Aorta (tissue), 5 donors: ENCODE measurements around the gene FRY. TPM values are rescaled to one million over a fixed set of nuclear protein-coding genes. Genes with fewer than 3 reads are reported as not detected.

Experiments
- ATAC-seq: fragments of 200-7000 bp; cut with Tn5 transposase; one replicate; pipeline ENCODE4 v1.9.1; 2022; ENCODE audit warnings: moderate library complexity; ENCODE audit not compliant: low FRiP score
- DNase-seq, 2 donors: peaks; one replicate each; pipeline ENCODE4 v3.0.0-alpha.2; 2020
- H3K27ac ChIP-seq, 2 donors: one replicate each; pipeline ENCODE4 v1.5.1; 2013; ENCODE audit warnings: low read length in 2 of 2, mild to moderate bottlenecking in 2 of 2, moderate library complexity in 2 of 2, control low read depth in 1 of 2, inconsistent platforms in 1 of 2, low read depth in 1 of 2
- H3K27me3 ChIP-seq, 2 donors: one replicate each; pipeline ENCODE4 v1.6.1; 2013; ENCODE audit warnings: control low read depth in 1 of 2, low read length in 1 of 2, mild to moderate bottlenecking in 1 of 2, moderate library complexity in 1 of 2; ENCODE audit not compliant: insufficient read depth in 2 of 2, control insufficient read depth in 1 of 2
- H3K36me3 ChIP-seq, 2 donors: one replicate each; pipeline ENCODE4 v1.6.1; 2013; ENCODE audit warnings: control low read depth in 1 of 2, low read length in 1 of 2, mild to moderate bottlenecking in 1 of 2; ENCODE audit not compliant: insufficient read depth in 2 of 2, control insufficient read depth in 1 of 2
- H3K4me1 ChIP-seq, 2 donors: one replicate each; pipeline ENCODE4 v1.6.1; 2013; ENCODE audit warnings: low read length in 2 of 2, control low read depth in 1 of 2, mild to moderate bottlenecking in 1 of 2, moderate library complexity in 1 of 2; ENCODE audit not compliant: insufficient read depth in 2 of 2, control insufficient read depth in 1 of 2
- H3K4me3 ChIP-seq, 2 donors: one replicate each; pipeline ENCODE4 v1.5.1; 2013; ENCODE audit warnings: low read length in 2 of 2, control low read depth in 1 of 2, mild to moderate bottlenecking in 1 of 2
- H3K9me3 ChIP-seq: one replicate; pipeline ENCODE4 v1.6.1; 2013; ENCODE audit warnings: mild to moderate bottlenecking, low read length; ENCODE audit not compliant: control insufficient read depth
- WGBS, 2 donors: extraction: QIAGEN DNeasy Blood & Tissue Kit; methylation state at CpG; one replicate each; pipeline ENCODE4 v1.1.7; 2013; 5-methylcytosine and 5-hydroxymethylcytosine counted together
- intact Hi-C, 2 donors: fragments of 100-400 bp; cut with DNase I; formaldehyde crosslinking; loops; one replicate each; pipeline versions ENCODE4 v1.14.2 to v1.15.0; 2022
- polyA plus RNA-seq, 2 donors: library from polyadenylated mRNA; stranded (reverse); fragments of 200-250 nt; gene quantifications; one replicate each; pipeline ENCODE4 v1.2.3, GENCODE V29; 2013
- total RNA-seq, 2 donors: library from RNA; stranded (reverse); fragmentation: NEBNext Ultra II Directional; extraction: Animal tissue kit (Norgen Biotek cat#: 25700); gene quantifications; one replicate each; pipeline ENCODE4 v1.2.1, GENCODE V29; 2021
- donor health status: healthy with polysubstance abuse.
- donor health status: Bipolar disorder and iron deficiency.
- donor health status: DM: no; HTN: no; CAD: no.
- donor health status: DM: no; HTN: no; CAD: no.
- donor health status: DM: yes; HTN: yes; CAD: no.

Gene FRY
- total and polyA plus RNA-seq, 4 donors, result 24.8 to 328 (median 95.0) TPM

- Histone ChIP-seq H3K27ac (no peak overlapping the region), H3K36me3 (peaks cover 0 to 5% of the 10 kb centered on the region in 2 donors), H3K4me3 (no peak overlapping the region), H3K27me3 (no peaks in the 10 kb centered on the region), H3K9me3 (no peaks in the 10 kb centered on the region), H3K4me1 (peaks cover 0 to 1% of the 10 kb centered on the region in 2 donors)
- intact Hi-C loops, result loop anchor here in 1 of 2 donors (5.0 kb wide), 1 partner anchor 64 kb away; no protein-coding TSS in a partner anchor
- WGBS, 2 donors, result 0% methylated on average over 1 of the region's 1 CpG
- ATAC-seq, result no peak
- DNase-seq, result no peak
Measured at GRCh38 chr13:32247887-32248286, 216.3 kb downstream of the FRY start.

DNA sequence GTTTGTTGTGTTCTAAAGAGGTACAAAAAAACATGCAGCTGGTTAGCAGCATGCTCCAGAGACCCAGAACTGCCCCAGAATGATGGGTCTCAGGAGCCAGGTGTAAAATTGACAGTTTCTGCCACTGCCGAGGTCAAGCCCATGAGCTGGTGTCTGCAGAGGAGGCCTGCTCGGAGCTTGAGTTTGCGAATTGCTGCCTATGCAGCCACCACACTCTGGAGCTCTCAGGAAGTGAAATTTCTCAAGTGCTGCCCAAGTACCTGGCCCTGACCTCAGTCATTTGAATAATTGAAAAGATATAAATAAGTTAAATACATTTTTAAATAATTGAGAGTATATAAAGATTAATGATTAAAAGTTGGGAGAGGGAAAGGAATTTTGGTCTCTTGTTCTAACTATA is 217.2 kb downstream of the FRY start:
- Histone ChIP-seq H3K36me3 (peaks cover 0 to 5% of the 10 kb centered on the region in 2 donors), H3K4me3 (no peak overlapping the region), H3K27me3 (no peaks in the 10 kb centered on the region), H3K27ac (no peak overlapping the region), H3K4me1 (peaks cover 0 to 1% of the 10 kb centered on the region in 2 donors), H3K9me3 (no peaks in the 10 kb centered on the region)
- ATAC-seq, result no peak
- 87 to 90% methylated on average over 3 of the region's 3 CpGs for WGBS, 2 donors
- no peak for DNase-seq
- intact Hi-C loops, result loop anchor here in 1 of 2 donors (5.0 kb wide), 1 partner anchor 64 kb away; no protein-coding TSS in a partner anchor

- peaks cover 0 to 5% of the 10 kb centered on the region in 2 donors for H3K36me3 ChIP-seq
- H3K9me3 ChIP-seq, result no peaks in the 10 kb centered on the region
- H3K4me3 ChIP-seq, result no peak overlapping the region
- DNase-seq (no peak), ATAC-seq (no peak)
- 72 to 77% methylated on average over 4 of the region's 4 CpGs for WGBS, 2 donors
- peak overlapping the region in 1 of 2 donors; percentile 85 for H3K27ac ChIP-seq
- intact Hi-C loops, result no loop called here
- no peaks in the 10 kb centered on the region for H3K27me3 ChIP-seq
- peaks cover 1 to 2% of the 10 kb centered on the region in 2 donors for H3K4me1 ChIP-seq
Measured at GRCh38 chr13:32252812-32253438, 221.4 kb downstream of the FRY start.

- peak overlapping the region; percentile 84 to 89 for H3K4me3 ChIP-seq
- no peaks in the 10 kb centered on the region for H3K27me3 ChIP-seq
- WGBS, 2 donors, result 2 to 7% methylated on average over 14 of the region's 14 CpGs
- peak overlapping the region; percentile 61 to 82 for H3K27ac ChIP-seq
- peaks cover 0 to 3% of the 10 kb centered on the region in 2 donors for H3K4me1 ChIP-seq
- H3K36me3 ChIP-seq, result peaks cover 0 to 3% of the 10 kb centered on the region in 2 donors
- no peak for DNase-seq
- H3K9me3 ChIP-seq, result no peaks in the 10 kb centered on the region
- intact Hi-C loops, result no loop called here
- peak; percentile 67 for ATAC-seq
Measured at GRCh38 chr13:32253911-32254399, 222.4 kb downstream of the FRY start.

GRCh38 chr13:32254416-32254815 is 222.8 kb downstream of the FRY start:
- intact Hi-C loops, result no loop called here
- Histone ChIP-seq H3K27me3 (no peaks in the 10 kb centered on the region), H3K36me3 (peaks cover 0 to 2% of the 10 kb centered on the region in 2 donors), H3K27ac (peak overlapping the region; percentile 93 to 94), H3K4me1 (peaks cover 0 to 6% of the 10 kb centered on the region in 2 donors), H3K9me3 (no peaks in the 10 kb centered on the region), H3K4me3 (peak overlapping the region; percentile 84 to 89)
- DNase-seq, result no peak
- 5 to 9% methylated on average over 3 of the region's 3 CpGs for WGBS, 2 donors
- ATAC-seq, result peak; percentile 45

- intact Hi-C loops, result no loop called here
- Histone ChIP-seq H3K9me3 (no peaks in the 10 kb centered on the region), H3K27me3 (no peaks in the 10 kb centered on the region), H3K36me3 (peaks cover 0 to 2% of the 10 kb centered on the region in 2 donors), H3K27ac (peak overlapping the region; percentile 93 to 94), H3K4me1 (peaks cover 0 to 6% of the 10 kb centered on the region in 2 donors), H3K4me3 (peak overlapping the region; percentile 84 to 89)
- ATAC-seq, result no peak
- 10 to 11% methylated on average over 10 of the region's 10 CpGs for WGBS, 2 donors
- DNase-seq, result no peak
Measured at GRCh38 chr13:32254916-32255723, 223.5 kb downstream of the FRY start.

DNA sequence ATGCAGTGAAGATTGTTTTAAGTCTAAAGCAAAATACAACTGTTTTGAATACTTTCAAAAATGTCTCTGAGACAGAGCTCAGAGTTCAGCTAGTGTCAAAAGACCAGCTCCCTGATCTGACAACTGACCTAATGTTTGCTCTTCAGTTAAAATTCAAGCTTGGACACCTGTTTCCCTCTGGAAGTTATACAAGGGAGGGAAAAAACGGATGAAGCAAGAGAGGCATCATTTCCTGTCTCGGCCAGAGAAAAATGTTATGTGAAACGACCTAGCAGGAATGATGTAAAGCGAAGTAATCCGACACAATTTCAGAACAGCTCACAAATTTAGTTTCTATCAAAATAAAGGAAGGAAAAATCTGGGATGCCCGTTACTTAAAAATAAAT is 224.1 kb downstream of the FRY start:
- Histone ChIP-seq H3K36me3 (no peaks in the 10 kb centered on the region), H3K4me1 (peaks cover 0 to 6% of the 10 kb centered on the region in 2 donors), H3K9me3 (no peaks in the 10 kb centered on the region), H3K27me3 (no peaks in the 10 kb centered on the region), H3K27ac (peak overlapping the region; percentile 80 to 94), H3K4me3 (peak overlapping the region; percentile 84 to 89)
- no peak for DNase-seq
- 12 to 15% methylated on average over 6 of the region's 6 CpGs for WGBS, 2 donors
- no peak for ATAC-seq
- intact Hi-C loops, result no loop called here

- H3K9me3 ChIP-seq, result no peaks in the 10 kb centered on the region
- no peaks in the 10 kb centered on the region for H3K36me3 ChIP-seq
- peak overlapping the region; percentile 84 to 89 for H3K4me3 ChIP-seq
- no peak for ATAC-seq
- DNase-seq, result no peak
- peak overlapping the region; percentile 80 to 94 for H3K27ac ChIP-seq
- no peaks in the 10 kb centered on the region for H3K27me3 ChIP-seq
- intact Hi-C loops, result no loop called here
- H3K4me1 ChIP-seq, result peaks cover 0 to 6% of the 10 kb centered on the region in 2 donors
- WGBS, 2 donors, result 30 to 32% methylated on average over 4 of the region's 4 CpGs
Measured at GRCh38 chr13:32256243-32256642, 224.7 kb downstream of the FRY start.
